ENCODE results near the gene PPP2R1A. TPM values are rescaled to one million over a fixed set of nuclear protein-coding genes. Genes with fewer than 3 reads are reported as not detected.
"Not testable (repeated sequence)": the region's sequence is repeated elsewhere in the genome, so short reads cannot be mapped to it uniquely, and the experiment has no call there.

PPP2R1A gene
- polyA plus RNA-seq, 10 donors: 242 to 328 (median 297) TPM

DNA sequence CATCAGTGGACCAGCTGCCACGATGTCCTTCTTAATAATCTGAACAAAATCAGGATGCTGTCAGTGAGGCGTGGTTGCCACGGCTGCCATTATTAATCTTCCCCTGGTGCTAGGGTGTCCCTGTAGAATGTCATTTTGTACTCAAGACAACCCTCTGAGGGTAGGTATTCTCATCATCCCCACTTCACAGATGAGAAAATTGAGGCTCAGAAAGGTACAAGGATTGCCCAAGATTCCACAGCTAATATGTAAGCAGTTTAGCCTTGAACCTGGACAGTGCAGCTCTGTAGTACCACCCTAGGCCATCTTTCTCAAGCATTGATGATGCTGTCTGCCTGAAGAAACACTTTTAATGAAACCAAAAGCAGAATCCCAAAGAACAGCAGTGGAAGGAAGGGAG is 8.1 kb downstream of the PPP2R1A start:
- DNase-seq: no peak

DNA sequence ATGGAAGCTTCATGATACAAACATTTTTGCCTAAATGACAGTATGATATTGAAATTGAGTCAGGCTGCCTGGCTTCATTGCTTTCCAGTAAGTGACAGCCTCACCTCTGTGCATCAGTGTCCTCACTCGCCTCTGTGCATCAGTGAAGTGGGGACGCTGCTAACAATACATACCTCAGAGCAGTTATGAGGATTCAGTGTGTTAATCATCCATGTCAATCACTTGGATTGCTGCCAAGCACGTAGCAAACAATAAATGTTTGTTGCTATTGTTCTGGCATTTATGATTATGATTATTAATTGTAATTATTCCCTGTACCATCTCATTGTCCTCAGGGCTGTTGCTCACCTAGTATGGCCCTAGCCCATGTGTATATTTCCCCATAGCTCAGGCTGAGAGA is 8.8 kb downstream of the PPP2R1A start:
- no peak for DNase-seq

DNA sequence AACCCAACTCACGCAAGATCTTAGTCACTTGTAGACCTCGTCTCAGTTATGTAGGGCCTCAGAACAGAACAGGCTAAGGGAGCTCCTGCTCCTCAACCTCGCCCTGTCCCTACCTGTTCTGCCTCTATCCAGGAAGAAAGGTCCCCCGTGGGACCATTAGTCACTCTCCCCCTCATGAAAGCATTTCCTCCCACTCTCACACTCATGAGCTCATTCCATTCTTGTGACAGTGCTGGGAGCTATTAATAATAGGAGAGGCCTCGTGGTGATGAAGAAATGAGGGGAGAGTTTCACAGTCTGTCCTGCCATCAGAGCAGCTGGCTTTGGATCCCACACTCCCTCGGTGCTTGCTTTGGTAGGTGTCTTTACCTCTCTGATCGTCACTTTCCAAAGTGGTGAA is 10.2 kb downstream of the PPP2R1A start:
- peak in 1 of 3 donors; percentile 38 for DNase-seq

DNA sequence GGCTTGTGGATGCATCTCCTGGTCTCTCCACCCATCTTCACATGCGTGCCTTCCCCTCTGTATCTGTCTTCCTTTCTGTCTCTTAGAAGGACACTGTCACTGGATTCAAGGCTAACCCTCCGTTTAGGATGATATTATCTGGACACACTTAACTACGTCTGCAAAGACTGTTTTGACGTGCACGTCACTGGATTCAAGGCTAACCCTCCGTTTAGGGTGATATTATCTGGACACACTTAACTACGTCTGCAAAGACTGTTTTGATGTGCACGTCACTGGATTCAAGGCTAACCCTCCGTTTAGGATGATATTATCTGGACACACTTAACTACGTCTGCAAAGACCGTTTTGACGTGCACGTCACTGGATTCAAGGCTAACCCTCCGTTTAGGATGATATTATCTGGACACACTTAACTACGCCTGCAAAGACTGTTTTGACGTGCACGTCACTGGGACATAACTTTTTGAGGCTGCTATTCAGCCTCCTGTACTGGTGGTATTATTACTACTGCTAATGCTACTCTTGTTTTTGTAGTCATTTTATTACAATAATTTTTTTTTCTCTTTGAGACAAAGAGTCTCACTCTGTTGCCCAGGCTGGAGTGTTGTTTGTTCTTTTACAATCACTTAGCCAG is 11.0 kb downstream of the PPP2R1A start:
- not testable (repeated sequence) for DNase-seq

GRCh38 chr19:52206481-52206880 is 16.6 kb downstream of the PPP2R1A start:
- no peak for DNase-seq

DNA sequence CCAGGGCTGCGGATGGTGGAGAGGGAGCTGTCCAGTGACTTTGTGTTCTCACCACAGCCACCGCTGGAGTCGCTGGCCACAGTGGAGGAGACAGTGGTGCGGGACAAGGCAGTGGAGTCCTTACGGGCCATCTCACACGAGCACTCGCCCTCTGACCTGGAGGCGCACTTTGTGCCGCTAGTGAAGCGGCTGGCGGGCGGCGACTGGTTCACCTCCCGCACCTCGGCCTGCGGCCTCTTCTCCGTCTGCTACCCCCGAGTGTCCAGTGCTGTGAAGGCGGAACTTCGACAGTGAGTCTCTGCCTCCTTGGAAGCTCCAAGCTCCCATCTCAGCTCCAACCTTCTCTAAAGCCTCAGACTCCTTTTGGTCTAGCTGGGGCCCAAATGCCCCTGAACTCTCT is 21.4 kb downstream of the PPP2R1A start:
- no peak for DNase-seq

- no peak for DNase-seq
Observed at GRCh38 chr19:52211926-52212571, 22.2 kb downstream of the PPP2R1A start.

DNA sequence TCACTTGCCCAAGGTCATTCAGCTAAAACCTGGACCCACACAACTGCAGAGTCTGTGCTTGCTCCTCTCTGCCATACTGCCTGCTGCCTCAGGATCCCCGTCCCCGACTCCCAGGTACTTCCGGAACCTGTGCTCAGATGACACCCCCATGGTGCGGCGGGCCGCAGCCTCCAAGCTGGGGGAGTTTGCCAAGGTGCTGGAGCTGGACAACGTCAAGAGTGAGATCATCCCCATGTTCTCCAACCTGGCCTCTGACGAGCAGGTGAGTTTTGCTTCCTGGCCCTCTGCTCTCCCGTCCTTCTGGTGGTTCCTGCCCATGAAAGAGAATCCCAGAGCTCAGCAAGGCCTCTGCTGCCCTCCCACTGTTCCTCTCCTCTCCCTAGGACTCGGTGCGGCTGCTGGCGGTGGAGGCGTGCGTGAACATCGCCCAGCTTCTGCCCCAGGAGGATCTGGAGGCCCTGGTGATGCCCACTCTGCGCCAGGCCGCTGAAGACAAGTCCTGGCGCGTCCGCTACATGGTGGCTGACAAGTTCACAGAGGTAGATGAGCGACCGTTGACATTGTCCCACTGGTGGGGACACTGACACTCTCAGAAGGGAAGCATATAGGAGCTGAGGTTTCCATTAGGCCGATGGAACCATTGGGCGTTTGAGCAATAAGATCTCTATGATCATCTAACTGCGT is 22.9 kb downstream of the PPP2R1A start:
- DNase-seq: no peak

DNA sequence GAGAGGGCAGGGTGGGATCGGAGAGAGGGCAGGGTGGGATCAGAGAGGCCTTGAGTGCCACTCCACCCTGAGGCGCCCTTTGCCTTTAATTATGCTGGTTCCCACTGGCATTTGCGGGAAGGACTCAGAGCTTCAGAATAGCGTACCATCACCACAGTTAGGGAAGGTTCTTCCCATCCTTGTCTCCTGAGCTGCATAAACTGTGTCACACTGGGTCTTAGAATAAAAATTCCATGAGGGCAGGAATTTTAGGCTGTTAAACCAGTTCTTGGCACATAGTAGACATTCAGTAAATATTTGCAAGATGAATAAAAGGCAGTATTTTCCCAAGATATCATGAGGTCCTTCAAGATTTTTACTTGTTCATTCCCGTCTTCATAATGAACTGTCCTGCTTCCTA is 24.4 kb downstream of the PPP2R1A start:
- no peak for DNase-seq

GRCh38 chr19:52216401-52216800 is 26.5 kb downstream of the PPP2R1A start:
- no peak for DNase-seq

DNA sequence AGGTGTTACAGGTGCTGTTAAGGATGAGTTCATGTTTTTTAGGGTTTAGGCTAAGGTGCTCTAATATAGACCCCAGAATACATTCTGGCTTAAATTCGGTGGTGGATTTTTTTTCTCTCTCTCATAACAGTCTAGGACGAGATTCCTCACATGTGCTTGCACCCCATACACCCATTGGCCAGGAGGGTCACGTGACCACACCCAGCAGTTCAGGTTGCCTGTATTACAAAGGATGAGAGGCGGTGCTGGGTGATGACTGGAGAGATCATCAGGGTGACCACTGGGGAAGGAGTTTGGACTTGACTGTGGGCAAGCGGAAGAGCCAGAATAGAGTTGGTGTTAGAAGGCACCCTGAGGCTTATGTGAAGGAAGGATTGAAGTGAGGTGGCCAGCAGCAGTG is 27.7 kb downstream of the PPP2R1A start:
- no peak for DNase-seq

DNA sequence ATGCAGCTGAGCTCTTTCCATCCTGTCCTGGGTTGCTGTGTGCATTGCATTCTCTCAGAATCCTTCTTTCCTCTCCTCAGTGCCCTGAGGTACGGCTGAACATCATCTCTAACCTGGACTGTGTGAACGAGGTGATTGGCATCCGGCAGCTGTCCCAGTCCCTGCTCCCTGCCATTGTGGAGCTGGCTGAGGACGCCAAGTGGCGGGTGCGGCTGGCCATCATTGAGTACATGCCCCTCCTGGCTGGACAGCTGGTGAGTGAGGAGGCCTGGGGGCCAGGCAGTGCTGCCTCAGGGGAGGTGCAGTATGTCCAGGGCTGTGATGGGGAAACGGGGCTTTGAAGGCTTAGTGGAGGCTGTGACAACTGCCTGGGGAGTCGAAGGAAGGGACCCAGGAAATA is 29.8 kb downstream of the PPP2R1A start:
- peak; percentile 49 to 55 (median 53) for DNase-seq

DNA sequence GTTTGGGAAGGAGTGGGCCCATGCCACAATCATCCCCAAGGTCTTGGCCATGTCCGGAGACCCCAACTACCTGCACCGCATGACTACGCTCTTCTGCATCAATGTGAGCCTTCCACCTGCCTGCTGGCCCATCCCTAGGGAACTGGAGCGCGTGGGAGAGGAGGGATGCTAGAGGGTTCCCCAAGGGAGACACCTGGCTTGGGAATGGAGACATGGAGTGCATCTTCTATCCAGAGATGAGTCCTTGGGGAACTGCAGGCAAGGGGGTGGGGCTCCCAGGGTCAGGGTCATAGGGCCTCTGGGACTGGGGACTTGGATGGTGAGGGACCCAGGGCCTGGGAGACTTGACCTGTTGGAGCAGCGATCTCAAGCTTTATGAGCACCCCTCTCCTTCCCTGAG is 31.2 kb downstream of the PPP2R1A start:
- DNase-seq: no peak

GRCh38 chr19:52221831-52222375 is 32.1 kb downstream of the PPP2R1A start:
- no peak for DNase-seq

DNA sequence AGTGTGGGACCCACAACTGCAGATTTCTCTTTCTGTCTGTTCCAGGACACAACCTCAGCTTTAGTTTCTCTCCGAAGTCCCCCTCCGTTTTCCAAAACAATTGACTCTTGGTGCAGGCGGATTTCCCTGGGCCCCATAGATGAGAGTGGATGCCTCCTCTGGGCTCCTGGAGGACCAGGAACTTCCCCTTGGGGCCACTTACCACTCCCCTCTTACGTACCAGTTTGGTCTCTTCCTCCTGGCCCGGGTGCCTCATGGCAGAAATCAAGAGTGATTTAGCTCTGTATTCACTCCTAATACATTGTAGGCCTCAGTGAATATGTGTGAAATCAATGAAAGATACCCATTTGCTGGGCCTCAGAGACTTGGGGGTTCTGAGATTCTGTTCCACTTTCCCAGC is 34.4 kb downstream of the PPP2R1A start:
- DNase-seq: no peak

DNA sequence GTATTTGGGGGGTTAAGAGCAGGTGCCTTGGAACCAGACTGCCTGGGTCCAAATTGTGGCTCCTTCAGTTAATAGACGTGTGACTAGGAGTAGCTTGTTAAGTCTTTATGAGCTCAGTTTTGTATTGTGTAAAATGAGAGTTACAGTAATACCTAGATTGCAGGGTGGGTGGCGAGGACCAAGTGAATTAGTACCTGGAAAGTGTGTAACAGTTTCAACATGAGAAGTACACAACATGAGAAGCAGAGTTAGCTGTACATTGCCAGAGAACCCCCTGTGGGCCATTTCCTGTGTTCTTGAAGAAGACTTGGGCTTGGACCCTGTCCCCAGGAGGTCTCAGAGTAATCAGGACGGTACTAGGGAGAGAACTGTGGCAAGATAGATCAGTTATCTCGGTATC is 36.8 kb downstream of the PPP2R1A start:
- no peak for DNase-seq

GRCh38 chr19:52227196-52227940 is 37.5 kb downstream of the PPP2R1A start:
- DNase-seq: no peak

DNA sequence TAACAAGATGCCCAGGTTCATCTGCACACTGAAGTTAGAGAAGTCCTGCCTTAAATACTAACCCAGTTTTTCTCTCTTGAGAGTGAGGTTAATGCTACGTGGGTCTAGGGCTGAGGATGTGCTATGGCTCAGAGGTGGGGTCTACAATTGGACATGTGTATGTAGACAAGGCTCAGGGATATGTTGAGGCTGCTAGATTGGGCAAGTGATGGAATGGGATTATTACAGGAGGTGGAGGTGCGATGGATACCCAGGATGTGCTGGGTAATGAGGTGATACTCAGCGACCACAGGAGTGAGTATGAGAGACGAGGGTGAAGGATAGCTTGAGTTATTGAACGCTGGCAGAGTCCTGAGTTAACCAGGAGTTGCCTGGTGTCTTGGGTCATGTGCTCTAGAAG is 38.1 kb downstream of the PPP2R1A start:
- DNase-seq: no peak

GRCh38 chr19:52229524-52229923 is 39.7 kb downstream of the PPP2R1A start:
- no peak for DNase-seq

DNA sequence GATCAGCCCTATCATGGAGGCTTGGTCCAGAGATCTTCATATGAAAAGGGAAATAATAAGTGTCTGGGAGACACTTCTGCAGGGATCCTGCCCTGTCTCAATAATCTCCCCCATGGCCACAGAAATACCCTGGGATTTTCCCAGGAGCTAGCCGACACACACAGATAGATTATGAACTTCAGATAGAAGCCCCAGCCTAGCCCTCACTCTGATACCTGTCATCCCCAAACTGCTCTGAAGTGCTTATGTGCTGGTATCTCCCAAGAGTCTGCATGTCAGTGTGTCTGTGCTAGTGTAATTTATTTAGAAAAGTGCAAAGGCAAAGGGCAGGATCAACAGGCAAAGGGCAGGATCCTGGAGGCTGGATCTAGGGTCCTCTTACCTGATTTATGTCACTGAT is 40.8 kb downstream of the PPP2R1A start:
- DNase-seq: no peak

DNA sequence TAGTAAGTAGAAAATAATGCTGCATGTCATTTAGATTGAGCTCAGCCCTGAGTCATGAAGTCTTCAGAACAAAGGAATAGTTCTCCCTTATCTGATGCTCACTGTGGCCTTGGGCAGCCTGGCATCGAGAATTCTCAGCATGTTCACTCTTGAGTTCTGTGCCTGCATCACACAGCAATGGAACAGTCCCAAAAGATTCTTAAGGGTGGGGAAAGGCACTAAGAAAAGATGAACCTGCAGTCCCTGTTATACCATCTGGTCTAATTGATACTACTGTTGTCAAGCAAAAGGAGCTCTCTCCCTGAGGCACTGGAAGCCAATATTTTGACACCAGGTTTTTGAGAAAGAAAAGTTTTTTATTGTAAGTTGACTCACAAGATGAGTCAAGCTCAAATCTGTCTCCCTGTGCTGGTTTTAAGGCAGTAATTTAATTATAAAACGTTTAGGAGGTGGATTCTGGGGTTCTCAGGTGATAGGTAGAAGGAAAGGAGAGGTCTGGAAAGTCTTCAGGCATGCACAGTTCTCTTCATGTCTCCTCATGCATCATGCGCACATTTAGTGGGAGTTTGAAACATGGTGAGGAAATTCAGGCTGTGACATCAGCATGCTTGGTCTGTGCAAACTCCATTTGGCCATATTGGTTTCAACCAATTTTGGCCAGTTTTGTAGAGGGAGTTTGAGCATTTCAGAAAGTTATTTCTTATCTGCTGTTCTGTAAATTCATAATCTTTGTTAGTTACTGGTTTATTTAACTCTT is 41.5 kb downstream of the PPP2R1A start:
- DNase-seq: no peak

- DNase-seq: no peak
Observed at GRCh38 chr19:52234406-52234805, 44.6 kb downstream of the PPP2R1A start.

Data from muscle of back (tissue), 11 donors.